Liver (tissue), 9 donors: ENCODE measurements around the gene SH2D3A. TPM values are rescaled to one million over a fixed set of nuclear protein-coding genes. Genes with fewer than 3 reads are reported as not detected.

Experiments used
- DNase-seq: peaks from one replicate; pipeline ENCODE4 v3.0.0-alpha.2; 2017; ENCODE audit warnings: low spot score
- H3K27ac ChIP-seq, 2 donors: one replicate each; pipeline ENCODE4 v1.7.0; 2013; ENCODE audit warnings: inconsistent platforms in 2 of 2, low read length in 2 of 2, control low read depth in 1 of 2, low read depth in 1 of 2, mild to moderate bottlenecking in 1 of 2
- H3K27me3 ChIP-seq, 4 donors: one replicate each; pipeline versions ENCODE4 v1.6.1 to v1.7.0; 2013; ENCODE audit warnings: low read length in 3 of 4, inconsistent platforms in 1 of 4, mild to moderate bottlenecking in 1 of 4, moderate library complexity in 1 of 4; ENCODE audit not compliant: control insufficient read depth in 4 of 4, insufficient read depth in 4 of 4
- H3K36me3 ChIP-seq, 4 donors: one replicate each; pipeline versions ENCODE4 v1.6.1 to v1.7.0; 2013; ENCODE audit warnings: low read length in 3 of 4, mild to moderate bottlenecking in 3 of 4, low read depth in 1 of 4, moderate library complexity in 1 of 4; ENCODE audit not compliant: control insufficient read depth in 4 of 4, insufficient read depth in 3 of 4
- H3K4me1 ChIP-seq, 4 donors: one replicate each; pipeline versions ENCODE4 v1.6.1 to v1.7.0; 2013; ENCODE audit warnings: low read length in 3 of 4, mild to moderate bottlenecking in 3 of 4, moderate library complexity in 1 of 4; ENCODE audit not compliant: control insufficient read depth in 4 of 4, insufficient read depth in 4 of 4
- H3K4me3 ChIP-seq, 3 donors: one replicate each; pipeline versions ENCODE4 v1.6.1 to v1.7.0; 2013; ENCODE audit warnings: low read length in 3 of 3, control low read depth in 1 of 3, low read depth in 1 of 3, mild to moderate bottlenecking in 1 of 3
- H3K9ac ChIP-seq, 2 donors: one replicate each; pipeline ENCODE4 v1.7.0; 2013; ENCODE audit warnings: low read length in 2 of 2, mild to moderate bottlenecking in 2 of 2, moderate library complexity in 2 of 2, control low read depth in 1 of 2, low read depth in 1 of 2
- H3K9me3 ChIP-seq, 4 donors: one replicate each; pipeline versions ENCODE4 v1.6.1 to v1.7.0; 2013; ENCODE audit warnings: low read length in 3 of 4; ENCODE audit not compliant: control insufficient read depth in 4 of 4
- EGR1 ChIP-seq, 2 donors: IDR thresholded peaks; 2 replicates each; pipeline ENCODE4 v1.6.1; 2016 to 2018; ENCODE audit warnings: antibody characterized with exemption in 2 of 2, low read depth in 2 of 2
- FOXA1 ChIP-seq: IDR thresholded peaks from 2 replicates; pipeline ENCODE4 v1.6.1; 2016; ENCODE audit warnings: antibody characterized with exemption
- FOXA2 ChIP-seq: IDR thresholded peaks from 2 replicates; pipeline ENCODE4 v1.6.1; 2016; ENCODE audit warnings: antibody characterized with exemption
- GABPA ChIP-seq, 2 donors: IDR thresholded peaks in 1 of 2; conservative IDR thresholded peaks in 1 of 2; 2 replicates each; pipeline ENCODE4 v1.6.1; 2016; ENCODE audit warnings: antibody characterized with exemption in 2 of 2, mild to moderate bottlenecking in 1 of 2, moderate library complexity in 1 of 2
- HNF4A ChIP-seq, 2 donors: conservative IDR thresholded peaks; 2 replicates each; pipeline ENCODE4 v1.6.1; 2016; ENCODE audit warnings: antibody characterized with exemption in 2 of 2, mild to moderate bottlenecking in 2 of 2
- HNF4G ChIP-seq: IDR thresholded peaks from 2 replicates; pipeline ENCODE4 v1.6.1; 2016; ENCODE audit warnings: antibody characterized with exemption
- JUND ChIP-seq, 2 donors: IDR thresholded peaks; 2 replicates each; pipeline ENCODE4 v1.6.1; 2016; ENCODE audit warnings: antibody characterized with exemption in 2 of 2
- NR2F2 ChIP-seq: IDR thresholded peaks from 2 replicates; pipeline ENCODE4 v1.6.1; 2016; ENCODE audit warnings: antibody characterized with exemption
- RAD21 ChIP-seq, 2 donors: IDR thresholded peaks; 2 replicates each; pipeline ENCODE4 v1.6.1; 2016; ENCODE audit warnings: antibody characterized with exemption in 2 of 2, mild to moderate bottlenecking in 2 of 2
- RXRA ChIP-seq, 2 donors: IDR thresholded peaks; 2 replicates each; pipeline ENCODE4 v1.6.1; 2017 to 2018; ENCODE audit warnings: antibody characterized with exemption in 2 of 2, mild to moderate bottlenecking in 1 of 2
- SP1 ChIP-seq: IDR thresholded peaks from 2 replicates; pipeline ENCODE4 v1.6.1; 2018; ENCODE audit warnings: antibody characterized with exemption, mild to moderate bottlenecking
- TAF1 ChIP-seq: conservative IDR thresholded peaks from 2 replicates; pipeline ENCODE4 v1.6.1; 2016; ENCODE audit warnings: antibody characterized with exemption, mild to moderate bottlenecking
- YY1 ChIP-seq: IDR thresholded peaks from 2 replicates; pipeline ENCODE4 v1.6.1; 2016; ENCODE audit warnings: antibody characterized with exemption, mild to moderate bottlenecking
- WGBS: extraction: QIAGEN DNeasy Blood & Tissue Kit; methylation state at CpG from one replicate; pipeline ENCODE4 v1.1.7; 2013; 5-methylcytosine and 5-hydroxymethylcytosine counted together
- polyA plus RNA-seq, 2 donors: library from polyadenylated mRNA; stranded (reverse) in 1 of 2; unstranded in 1 of 2; fragments of 200-250 nt in 1 of 2; fragments of >200 nt in 1 of 2; fragmentation: Nextera tagmentation in 1 of 2; extraction: Ambion mirVana in 1 of 2; gene quantifications; one replicate each; pipeline versions ENCODE4 v1.2.1 to v1.2.3, GENCODE V29; 2013 to 2015
- total RNA-seq, 2 donors: library from RNA; depleted of rRNA; stranded (reverse); fragments of >200 nt; gene quantifications; one replicate each; pipeline ENCODE4 v1.2.3, GENCODE V29; 2014
- TF ChIP-seq, protein P1 (sequence below): IDR thresholded peaks from 2 replicates; pipeline ENCODE4 v1.6.1; 2016; ENCODE audit warnings: antibody characterized with exemption
- TF ChIP-seq, protein P2 (sequence below): fragments of 150-350 bp; IDR thresholded peaks from 2 replicates; pipeline ENCODE4 v1.5.1; 2017; ENCODE audit warnings: improper control_type of control experiment, low read depth, low read length; ENCODE audit not compliant: missing input control
- TF ChIP-seq, protein P3 (sequence below): IDR thresholded peaks from 2 replicates; pipeline ENCODE4 v1.6.1; 2016; ENCODE audit warnings: antibody characterized with exemption
- TF ChIP-seq, protein P4 (sequence below): IDR thresholded peaks from 2 replicates; pipeline ENCODE4 v1.6.1; 2016; ENCODE audit warnings: antibody characterized with exemption, mild to moderate bottlenecking
- TF ChIP-seq, protein P5 (sequence below): IDR thresholded peaks from 2 replicates; pipeline ENCODE4 v1.6.1; 2016; ENCODE audit warnings: antibody characterized with exemption
- donor health status: healthy.
- donor health status: healthy.
- donor health status: healthy.
- donor health status: healthy.
- donor health status: healthy.

The SH2D3A gene
- total and polyA plus RNA-seq, 4 donors = 0.23 to 1.0 (median 0.77) TPM

DNA sequence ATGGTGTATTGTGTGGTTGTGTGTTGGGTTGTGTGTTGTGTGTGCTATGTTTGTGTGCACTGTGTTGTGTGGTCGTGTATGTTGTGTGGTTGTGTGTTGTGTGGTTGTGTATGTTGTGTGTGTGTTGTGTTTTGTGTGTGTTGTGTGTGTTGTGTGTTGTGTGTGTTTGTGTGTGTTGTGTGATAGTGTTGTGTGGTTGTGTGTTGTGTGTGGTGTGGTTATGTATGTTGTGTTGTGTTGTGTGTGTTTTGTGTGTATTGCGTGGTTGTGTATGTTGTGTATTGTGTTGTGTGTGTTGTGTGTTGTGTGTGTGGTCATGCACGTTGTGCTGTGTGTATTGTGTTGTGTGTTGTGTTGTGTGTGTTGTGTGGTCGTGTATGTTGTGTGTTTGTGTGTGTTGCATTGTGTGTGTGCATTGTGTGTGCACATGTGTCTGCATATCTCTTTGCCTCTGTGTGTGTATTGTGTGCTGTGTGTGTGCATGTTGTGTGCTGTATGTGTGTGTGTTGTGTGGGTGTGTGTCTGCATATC is 49.7 kb downstream of the SH2D3A start:
- WGBS = 41% methylated on average over 4 of the region's 4 CpGs
- Histone ChIP-seq H3K9ac (no peak overlapping the region), H3K4me1 (peaks cover 0 to 44% (median 31%) of the 10 kb centered on the region in 4 donors), H3K36me3 (peaks cover 5 to 35% (median 30%) of the 10 kb centered on the region in 4 donors), H3K4me3 (peak overlapping the region; percentile 49 to 74 (median 66)), H3K27me3 (no peaks in the 10 kb centered on the region), H3K27ac (peak overlapping the region in 1 of 2 donors; percentile 37), H3K9me3 (no peaks in the 10 kb centered on the region)
- no peak for TF ChIP-seq RAD21 (IDR thresholded peaks at IDR 0.05)
- TF ChIP-seq, protein P1, sequence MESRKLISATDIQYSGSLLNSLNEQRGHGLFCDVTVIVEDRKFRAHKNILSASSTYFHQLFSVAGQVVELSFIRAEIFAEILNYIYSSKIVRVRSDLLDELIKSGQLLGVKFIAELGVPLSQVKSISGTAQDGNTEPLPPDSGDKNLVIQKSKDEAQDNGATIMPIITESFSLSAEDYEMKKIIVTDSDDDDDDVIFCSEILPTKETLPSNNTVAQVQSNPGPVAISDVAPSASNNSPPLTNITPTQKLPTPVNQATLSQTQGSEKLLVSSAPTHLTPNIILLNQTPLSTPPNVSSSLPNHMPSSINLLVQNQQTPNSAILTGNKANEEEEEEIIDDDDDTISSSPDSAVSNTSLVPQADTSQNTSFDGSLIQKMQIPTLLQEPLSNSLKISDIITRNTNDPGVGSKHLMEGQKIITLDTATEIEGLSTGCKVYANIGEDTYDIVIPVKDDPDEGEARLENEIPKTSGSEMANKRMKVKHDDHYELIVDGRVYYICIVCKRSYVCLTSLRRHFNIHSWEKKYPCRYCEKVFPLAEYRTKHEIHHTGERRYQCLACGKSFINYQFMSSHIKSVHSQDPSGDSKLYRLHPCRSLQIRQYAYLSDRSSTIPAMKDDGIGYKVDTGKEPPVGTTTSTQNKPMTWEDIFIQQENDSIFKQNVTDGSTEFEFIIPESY = no peak
- TF ChIP-seq RXRA (IDR thresholded peaks at IDR 0.05) = no peak
- TF ChIP-seq FOXA2 = no peak
- TF ChIP-seq, protein P2, sequence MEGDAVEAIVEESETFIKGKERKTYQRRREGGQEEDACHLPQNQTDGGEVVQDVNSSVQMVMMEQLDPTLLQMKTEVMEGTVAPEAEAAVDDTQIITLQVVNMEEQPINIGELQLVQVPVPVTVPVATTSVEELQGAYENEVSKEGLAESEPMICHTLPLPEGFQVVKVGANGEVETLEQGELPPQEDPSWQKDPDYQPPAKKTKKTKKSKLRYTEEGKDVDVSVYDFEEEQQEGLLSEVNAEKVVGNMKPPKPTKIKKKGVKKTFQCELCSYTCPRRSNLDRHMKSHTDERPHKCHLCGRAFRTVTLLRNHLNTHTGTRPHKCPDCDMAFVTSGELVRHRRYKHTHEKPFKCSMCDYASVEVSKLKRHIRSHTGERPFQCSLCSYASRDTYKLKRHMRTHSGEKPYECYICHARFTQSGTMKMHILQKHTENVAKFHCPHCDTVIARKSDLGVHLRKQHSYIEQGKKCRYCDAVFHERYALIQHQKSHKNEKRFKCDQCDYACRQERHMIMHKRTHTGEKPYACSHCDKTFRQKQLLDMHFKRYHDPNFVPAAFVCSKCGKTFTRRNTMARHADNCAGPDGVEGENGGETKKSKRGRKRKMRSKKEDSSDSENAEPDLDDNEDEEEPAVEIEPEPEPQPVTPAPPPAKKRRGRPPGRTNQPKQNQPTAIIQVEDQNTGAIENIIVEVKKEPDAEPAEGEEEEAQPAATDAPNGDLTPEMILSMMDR = no peak
- TF ChIP-seq, protein P3, sequence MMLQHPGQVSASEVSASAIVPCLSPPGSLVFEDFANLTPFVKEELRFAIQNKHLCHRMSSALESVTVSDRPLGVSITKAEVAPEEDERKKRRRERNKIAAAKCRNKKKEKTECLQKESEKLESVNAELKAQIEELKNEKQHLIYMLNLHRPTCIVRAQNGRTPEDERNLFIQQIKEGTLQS = no peak
- TF ChIP-seq JUND (IDR thresholded peaks at IDR 0.05) = no peak
- no peak for TF ChIP-seq NR2F2
- no peak for TF ChIP-seq HNF4A (conservative IDR thresholded peaks at IDR 0.05)
- TF ChIP-seq FOXA1 = no peak
- TF ChIP-seq EGR1 (IDR thresholded peaks at IDR 0.05; ENCODE audit: low read depth in 2 of 2) = no peak
- TF ChIP-seq, protein P4, sequence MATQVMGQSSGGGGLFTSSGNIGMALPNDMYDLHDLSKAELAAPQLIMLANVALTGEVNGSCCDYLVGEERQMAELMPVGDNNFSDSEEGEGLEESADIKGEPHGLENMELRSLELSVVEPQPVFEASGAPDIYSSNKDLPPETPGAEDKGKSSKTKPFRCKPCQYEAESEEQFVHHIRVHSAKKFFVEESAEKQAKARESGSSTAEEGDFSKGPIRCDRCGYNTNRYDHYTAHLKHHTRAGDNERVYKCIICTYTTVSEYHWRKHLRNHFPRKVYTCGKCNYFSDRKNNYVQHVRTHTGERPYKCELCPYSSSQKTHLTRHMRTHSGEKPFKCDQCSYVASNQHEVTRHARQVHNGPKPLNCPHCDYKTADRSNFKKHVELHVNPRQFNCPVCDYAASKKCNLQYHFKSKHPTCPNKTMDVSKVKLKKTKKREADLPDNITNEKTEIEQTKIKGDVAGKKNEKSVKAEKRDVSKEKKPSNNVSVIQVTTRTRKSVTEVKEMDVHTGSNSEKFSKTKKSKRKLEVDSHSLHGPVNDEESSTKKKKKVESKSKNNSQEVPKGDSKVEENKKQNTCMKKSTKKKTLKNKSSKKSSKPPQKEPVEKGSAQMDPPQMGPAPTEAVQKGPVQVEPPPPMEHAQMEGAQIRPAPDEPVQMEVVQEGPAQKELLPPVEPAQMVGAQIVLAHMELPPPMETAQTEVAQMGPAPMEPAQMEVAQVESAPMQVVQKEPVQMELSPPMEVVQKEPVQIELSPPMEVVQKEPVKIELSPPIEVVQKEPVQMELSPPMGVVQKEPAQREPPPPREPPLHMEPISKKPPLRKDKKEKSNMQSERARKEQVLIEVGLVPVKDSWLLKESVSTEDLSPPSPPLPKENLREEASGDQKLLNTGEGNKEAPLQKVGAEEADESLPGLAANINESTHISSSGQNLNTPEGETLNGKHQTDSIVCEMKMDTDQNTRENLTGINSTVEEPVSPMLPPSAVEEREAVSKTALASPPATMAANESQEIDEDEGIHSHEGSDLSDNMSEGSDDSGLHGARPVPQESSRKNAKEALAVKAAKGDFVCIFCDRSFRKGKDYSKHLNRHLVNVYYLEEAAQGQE = no peak
- TF ChIP-seq GABPA (IDR thresholded peaks at IDR 0.05 in 1 of 2, conservative IDR thresholded peaks at IDR 0.05 in 1 of 2) = no peak
- no peak for TF ChIP-seq YY1
- no peak for TF ChIP-seq TAF1
- TF ChIP-seq SP1 = no peak
- TF ChIP-seq HNF4G = no peak
- TF ChIP-seq, protein P5, sequence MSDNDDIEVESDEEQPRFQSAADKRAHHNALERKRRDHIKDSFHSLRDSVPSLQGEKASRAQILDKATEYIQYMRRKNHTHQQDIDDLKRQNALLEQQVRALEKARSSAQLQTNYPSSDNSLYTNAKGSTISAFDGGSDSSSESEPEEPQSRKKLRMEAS = no peak
- no peak for DNase-seq
